GM12873 (cell line): ENCODE results near the gene UBE4B.

Experiments used
- CTCF ChIP-seq: IDR thresholded peaks from 2 replicates; pipeline ENCODE4 v1.5.1; 2012; ENCODE audit warnings: low read depth, mild to moderate bottlenecking, moderate library complexity, low read length, control low read depth; ENCODE audit not compliant: insufficient read depth; ENCODE audit errors: missing control alignments

The UBE4B gene

GRCh38 chr1:10220200-10220599, 187.4 kb downstream of the UBE4B start:
- no peak for TF ChIP-seq CTCF

- TF ChIP-seq CTCF: no peak
Observed at GRCh38 chr1:10225573-10225972, 192.8 kb downstream of the UBE4B start.

GRCh38 chr1:10228528-10228927, 195.8 kb downstream of the UBE4B start:
- TF ChIP-seq CTCF: no peak

- no peak for TF ChIP-seq CTCF
Observed at GRCh38 chr1:10229903-10230302, 197.1 kb downstream of the UBE4B start.
